GM21526 (cell line): ENCODE results near the gene CXCR5.
"Not testable (repeated sequence)": the region's sequence is repeated elsewhere in the genome, so short reads cannot be mapped to it uniquely, and the experiment has no call there.

ENCODE experiments used
- ATAC-seq: cut with Tn5 transposase; IDR thresholded peaks from one replicate; pipeline ENCODE4 v1.9.1; 2021; ENCODE audit warnings: moderate library complexity; ENCODE audit not compliant: unreplicated experiment, low FRiP score

CXCR5 gene, protein sequence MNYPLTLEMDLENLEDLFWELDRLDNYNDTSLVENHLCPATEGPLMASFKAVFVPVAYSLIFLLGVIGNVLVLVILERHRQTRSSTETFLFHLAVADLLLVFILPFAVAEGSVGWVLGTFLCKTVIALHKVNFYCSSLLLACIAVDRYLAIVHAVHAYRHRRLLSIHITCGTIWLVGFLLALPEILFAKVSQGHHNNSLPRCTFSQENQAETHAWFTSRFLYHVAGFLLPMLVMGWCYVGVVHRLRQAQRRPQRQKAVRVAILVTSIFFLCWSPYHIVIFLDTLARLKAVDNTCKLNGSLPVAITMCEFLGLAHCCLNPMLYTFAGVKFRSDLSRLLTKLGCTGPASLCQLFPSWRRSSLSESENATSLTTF

DNA sequence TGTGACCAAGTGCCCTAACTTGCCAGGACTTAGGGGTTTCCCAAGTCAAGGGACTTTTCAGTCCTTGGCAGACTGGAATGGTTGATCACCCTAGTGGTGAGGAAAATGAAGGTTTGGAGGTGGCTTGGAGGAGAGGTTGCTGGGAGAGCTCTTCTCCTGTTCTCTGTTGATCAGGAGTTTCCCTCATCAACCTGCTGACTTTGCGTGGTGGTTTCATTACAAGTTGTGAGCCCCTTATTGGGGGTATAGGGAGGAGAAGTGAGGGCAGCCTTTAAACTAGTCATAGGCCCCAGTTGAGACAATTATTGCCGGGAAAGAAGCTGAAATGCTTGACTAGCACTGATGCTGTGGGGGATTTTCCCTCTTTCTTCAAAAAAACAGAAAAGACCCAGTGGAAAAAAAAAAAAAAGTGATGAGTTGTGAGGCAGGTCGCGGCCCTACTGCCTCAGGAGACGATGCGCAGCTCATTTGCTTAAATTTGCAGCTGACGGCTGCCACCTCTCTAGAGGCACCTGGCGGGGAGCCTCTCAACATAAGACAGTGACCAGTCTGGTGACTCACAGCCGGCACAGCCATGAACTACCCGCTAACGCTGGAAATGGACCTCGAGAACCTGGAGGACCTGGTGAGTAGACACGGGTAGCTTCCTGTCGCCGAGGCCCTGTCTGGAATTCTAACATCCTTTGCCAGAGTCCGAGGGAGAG is at the start of gene CXCR5:
Gene CXCR5, plus strand, starts transcription at position 525 of the 704 bp plus-strand sequence. Its CDS starts 50 bp downstream, at position 575.
- no peak for ATAC-seq

DNA sequence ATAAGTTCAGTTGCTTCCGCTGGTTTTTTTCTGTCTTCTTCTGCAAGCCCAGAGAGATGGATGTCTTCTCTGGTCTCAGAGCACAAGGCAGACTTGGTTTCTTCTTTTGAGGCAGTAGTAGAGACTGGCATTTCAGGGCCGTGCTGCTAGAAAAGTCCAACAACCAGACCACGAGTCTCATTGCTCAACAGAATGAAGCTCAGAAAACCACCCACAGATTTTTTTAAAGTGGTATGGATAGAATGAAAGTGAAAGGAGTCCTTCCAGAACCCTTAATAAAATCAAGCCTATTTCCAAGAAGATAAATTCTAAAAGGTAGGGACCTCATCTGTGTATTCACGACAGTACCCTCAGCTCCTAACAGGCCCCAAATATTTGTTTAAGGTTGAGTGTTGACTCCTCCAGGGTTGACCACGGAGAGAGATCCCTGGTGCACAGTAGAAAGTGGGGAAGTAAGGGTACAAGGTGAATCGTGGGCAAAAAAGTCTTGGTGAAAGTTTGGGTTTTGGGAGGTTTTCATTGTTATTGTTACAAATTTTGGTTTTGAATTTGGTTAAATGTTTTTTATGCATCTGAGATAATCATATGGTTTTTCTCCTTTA is 49.2 kb upstream of the CXCR5 start:
- no peak for ATAC-seq

DNA sequence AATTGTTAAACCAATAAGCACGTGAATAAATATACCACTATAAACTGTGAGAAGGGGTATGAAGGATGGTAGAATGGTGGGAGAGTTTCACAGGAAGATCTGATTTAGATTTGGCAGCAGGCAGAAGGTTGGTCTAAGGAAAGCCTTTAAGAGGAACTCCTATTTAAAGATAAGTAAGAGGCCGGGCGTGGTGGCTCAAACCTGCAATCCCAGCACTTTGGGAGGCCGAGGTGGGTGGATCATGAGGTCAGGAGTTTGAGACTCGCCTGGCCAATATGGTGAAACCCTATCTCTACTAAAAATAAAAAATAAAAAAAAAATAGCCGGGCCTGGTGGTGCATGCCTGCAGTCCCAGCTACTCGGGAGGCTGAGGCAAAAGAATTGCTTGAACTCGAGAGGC is 45.8 kb upstream of the CXCR5 start:
- ATAC-seq: no peak

DNA sequence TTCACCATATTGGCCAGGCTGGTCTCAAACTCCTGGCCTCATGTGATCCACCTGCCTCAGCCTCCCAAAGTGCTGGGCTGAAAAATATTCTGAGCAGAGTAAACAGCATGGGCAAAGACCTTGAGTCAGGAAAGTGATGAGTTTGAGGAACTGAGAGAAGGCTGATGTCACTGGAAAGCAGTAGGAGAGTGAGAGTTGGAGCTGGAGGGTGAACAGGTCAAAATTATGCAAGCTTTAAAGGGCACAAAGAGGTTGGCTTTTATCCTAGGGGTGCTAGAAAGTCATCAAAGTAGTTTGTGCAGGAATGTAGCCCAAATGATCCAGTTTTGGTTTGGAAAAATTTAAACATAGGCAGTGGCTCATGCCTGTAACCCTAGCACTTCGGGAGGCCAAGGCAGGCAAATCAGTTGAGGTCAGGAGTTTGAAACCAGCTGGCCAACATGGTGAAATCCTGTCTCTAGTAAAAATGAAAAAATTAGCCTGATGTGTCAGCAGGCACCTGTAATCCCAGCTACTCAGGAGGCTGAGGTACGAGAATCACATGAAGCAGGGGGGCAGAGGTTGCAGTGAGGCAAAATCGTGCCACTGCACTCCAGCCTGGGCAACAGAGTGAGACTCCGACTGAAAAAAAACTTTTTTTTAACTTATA is 44.7 kb upstream of the CXCR5 start:
- ATAC-seq: peak; percentile 74

DNA sequence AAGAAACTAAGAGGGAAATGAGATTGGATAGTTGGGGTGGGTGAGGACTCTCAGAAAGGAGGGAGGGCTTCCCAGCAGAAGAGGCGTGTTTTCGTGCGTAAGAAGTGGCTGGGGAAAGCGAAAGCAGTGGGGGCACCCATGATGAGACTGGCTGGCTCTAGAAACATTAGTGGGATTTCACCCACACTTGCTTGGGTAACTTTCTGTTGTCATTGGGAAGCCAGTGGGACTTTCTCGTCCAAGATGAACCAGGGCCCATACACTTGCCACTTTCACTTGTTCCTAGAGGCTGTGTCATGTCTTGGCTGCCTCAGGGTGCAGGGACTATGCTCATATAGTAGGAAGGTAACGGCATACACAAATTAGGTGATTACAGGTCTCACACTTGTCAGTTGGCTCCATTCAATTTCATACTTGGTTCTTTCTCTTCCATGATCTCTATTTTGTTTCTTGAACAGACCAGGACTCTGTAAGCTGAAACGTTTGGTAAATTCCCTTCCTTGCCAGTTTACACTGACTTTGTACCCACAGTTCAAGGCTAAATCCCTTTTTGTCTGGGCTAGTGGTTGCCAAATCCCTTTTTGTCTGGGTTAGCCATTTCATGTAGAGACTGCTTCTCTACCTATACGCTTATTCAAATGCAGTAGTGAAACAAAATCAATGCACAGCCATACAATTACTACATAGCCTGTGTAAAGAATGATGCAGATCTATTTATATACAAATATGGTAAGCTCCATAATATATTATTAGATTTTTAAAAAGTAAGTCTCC is 42.0 kb upstream of the CXCR5 start:
- ATAC-seq: no peak

DNA sequence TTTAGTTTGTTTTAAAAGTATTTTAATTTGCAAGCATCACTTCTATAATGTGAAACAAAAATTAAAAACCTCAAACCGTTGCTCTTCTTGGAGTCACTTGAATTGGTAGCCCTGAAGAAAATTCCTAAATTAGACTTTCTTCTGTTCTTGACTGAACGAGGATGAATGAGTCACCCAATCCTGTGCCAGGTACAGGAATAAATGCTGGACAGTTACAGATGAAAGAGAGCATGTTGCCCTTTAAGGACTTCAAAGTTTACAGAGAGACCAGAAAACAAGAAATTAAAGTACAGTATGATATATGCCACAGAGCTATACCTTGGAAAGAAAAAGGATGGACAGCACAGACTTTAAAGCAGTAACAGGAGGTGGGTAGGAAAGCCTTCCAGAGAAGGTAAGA is 41.3 kb upstream of the CXCR5 start:
- no peak for ATAC-seq

DNA sequence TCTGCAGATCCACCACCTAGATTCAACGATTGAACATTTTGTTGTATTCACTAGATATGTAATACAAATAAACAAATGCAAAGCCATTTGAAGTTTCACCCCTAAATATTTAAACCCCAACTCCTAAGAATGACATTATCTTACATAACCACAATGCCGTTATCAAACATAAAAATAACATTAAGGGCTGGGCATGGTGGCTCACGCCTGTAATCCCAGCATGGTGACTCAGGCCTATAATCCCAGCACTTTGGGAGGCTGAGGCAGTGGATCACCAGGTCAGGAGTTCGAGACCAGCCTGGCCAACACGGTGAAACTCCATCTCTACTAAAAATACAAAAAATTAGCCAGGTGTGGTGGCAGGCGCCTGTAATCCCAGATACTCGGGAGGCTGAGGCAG is 40.8 kb upstream of the CXCR5 start:
- ATAC-seq: not testable (repeated sequence)

DNA sequence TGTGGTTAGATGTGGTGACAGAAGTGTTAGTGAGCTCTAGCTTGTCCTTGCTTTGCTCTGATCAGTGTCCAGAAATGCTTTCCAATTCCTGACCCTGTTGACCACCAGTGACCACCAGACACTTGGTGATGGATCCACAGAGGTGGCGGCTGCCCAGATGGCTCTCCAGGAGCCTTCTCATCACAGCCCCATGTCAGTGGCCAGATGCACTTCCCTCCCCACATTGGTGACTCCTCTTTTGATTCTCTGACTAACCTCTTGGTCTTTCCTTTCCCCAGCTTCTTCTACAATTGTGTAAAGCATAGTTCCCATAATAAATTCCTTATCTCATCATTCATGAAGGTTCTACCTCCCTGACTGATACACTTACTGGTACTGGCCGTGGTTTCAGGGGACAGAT is 40.1 kb upstream of the CXCR5 start:
- ATAC-seq: no peak

DNA sequence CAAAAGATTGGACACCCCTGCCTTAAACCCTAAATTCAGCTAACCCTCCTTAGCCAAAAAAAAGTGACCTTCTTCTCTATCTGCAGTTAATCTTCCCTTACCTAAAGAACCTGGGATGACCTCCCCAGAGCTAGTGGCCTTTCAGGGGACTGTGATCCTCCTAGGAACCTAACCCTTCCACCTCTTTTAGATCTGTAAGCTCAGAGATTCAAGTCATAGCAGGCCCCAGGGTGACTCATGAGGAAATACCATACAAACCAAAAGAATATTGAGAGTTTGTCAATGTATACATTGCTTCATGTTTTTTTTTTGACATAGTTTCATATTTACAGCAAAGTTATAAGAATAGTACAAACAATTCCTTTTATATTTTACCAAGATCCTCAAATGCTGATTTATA is 38.3 kb upstream of the CXCR5 start:
- no peak for ATAC-seq

DNA sequence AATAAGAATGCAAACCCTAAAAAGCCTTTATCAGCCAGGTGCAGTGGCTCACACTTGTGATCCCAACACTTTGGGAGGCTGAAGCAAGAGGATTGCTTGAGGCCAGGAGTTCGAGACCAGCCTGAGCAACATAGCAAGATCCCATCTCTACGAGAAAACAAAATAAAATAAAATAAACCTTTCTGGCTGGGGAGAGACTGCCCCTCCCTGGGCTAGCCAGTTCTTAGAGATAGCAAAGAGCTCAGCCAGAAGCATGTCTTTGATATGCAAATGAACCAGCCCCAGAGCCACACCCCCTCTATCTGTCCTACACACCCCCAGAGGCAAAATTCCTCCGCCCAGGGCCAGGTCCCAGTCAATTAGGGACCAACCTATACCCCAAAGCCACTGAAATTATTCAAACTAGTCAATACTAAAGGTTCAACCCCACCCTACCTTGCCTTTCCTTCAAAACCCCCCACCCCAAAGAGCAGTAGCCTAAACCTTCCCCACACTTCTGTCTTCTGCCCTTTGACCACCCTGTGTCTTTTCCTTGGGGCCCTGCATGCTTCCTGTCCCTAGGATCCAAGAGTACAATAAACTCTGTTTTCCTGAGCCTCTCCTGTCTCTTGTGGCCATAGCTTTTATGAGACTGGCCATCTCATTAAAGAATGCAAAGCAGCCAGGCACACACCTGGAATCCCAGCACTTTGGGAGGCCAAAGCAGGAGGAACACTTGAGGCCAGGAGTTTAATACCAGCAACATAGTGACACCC is 37.3 kb upstream of the CXCR5 start:
- no peak for ATAC-seq

DNA sequence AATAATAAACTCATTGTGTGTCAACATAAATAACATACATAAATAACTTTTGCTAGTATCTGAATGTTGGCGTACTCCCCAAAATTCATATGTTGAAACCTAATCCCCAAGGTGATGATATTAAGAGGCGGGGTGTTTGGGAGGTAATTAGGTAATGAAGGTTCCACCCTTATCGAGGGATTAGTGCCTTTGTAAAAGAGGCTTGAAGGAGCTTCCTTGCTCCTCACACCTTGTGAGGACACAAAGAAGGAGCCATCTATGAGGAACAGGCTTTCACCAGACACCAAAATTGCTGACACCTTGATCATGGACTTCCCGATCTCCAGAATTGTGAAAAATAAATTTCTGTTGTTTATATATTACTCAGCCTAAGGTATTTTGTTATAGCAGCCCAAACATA is 33.9 kb upstream of the CXCR5 start:
- ATAC-seq: no peak

DNA sequence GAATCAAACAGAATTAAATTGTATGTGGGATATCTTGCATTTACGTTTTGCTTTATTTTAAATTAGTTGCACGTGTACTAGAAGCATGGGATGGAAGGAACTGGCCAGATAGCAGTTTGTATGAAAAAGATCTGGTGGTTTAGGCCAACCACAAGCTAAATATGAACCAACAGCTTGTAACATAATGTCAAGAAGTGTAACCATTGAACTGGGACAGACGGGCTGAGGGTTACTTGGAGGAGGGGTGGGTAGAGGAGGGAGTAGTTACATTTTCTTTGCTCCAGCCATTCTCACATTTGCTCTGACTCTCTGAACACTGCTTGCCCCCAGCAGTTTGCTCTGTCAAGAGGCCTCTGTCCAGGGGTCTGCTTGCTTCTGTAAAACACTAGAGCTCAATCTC is 31.7 kb upstream of the CXCR5 start:
- ATAC-seq: peak; percentile 68

DNA sequence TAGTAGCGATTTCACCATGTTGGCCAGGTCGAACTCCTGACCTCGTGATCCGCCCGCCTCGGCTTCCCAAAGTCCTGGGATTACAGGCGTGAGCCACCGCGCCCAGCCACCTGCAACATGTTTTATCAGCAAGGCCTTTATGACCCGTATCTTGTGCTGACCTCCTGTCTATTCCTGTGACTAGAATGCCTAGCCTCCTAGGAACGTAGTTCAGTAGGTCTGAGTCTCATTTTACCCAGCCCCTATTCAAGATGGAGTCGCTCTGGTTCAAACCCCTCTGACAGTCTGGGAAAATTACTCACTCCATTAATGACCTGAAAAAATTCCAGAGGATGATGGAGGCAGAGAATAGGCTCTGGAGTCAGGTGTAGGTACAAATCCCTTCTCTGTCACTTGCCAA is 30.0 kb upstream of the CXCR5 start:
- ATAC-seq: no peak

DNA sequence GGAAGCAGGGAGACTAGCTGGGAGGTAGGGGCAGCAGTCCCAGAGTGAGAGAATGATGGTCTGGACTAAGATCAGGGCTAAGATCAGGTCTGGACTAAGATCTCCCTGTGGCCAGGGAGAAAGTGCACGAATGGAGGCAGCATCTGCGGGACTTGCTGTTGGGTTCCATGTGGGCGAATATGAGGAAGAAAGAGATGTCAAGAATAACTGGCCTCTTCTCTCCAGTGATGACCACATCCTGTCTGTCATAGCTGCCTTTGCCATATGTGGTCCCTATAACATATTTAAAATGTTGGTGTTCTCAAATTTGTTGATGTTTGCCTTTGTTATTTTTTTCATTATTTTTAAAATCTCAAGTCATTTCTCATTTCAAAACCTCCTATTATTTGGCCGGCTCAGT is 27.4 kb upstream of the CXCR5 start:
- ATAC-seq: no peak

DNA sequence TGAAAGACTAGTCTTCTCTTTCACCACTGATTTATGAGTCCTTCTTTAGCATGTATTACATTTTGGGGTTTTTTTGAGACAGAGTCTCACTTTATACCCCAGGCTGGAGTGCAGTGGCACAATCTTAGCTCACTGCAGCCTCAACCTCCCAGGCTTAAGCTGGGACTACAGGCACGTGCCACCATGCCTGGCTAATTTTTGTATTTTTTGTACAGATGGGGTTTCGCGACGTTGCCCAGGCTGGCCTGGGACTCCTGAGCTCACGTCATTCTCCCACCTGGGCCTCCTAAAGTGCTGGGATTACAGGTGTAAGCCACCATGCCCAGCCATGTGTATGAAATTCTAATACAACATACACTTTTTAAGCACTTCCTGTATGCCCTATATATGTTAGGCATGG is 26.3 kb upstream of the CXCR5 start:
- no peak for ATAC-seq

DNA sequence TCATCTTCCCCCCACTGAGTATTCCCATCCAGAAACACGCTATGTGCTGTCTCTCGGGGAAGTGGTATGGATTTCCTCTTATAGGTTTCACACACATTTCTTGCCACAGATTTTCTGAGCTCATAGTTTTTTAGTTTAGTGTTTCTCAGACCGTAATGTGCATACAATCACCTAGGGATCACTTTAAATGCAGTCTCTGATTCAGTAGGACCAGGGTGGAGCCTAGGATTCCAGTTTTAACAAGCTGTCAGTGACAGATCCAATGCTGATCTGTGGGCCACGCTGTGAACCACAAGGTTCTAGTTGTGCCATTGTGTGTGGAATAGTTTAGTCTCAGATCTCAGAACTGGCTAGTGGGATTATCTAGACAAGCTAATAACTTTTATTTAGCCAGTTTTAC is 23.7 kb upstream of the CXCR5 start:
- no peak for ATAC-seq

DNA sequence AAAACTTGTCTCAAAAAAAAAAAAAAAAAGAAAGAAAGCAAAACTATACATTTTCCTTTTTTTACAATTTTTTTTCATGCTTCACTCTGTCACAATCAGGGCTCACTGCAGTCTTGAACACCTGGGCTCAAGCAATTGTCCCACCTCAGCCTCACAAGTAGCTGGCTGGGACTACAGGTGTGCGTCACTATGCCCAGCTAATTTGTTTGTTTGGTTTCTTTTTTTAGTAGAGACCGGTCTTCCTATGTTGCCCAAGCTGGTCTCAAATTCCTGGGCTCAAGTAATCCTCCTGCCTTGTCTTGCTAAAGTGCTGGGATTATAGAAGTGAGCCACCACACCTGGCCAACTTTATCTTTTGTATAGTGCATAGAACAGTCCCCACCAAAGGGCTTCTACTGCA is 15.0 kb upstream of the CXCR5 start:
- ATAC-seq: no peak

DNA sequence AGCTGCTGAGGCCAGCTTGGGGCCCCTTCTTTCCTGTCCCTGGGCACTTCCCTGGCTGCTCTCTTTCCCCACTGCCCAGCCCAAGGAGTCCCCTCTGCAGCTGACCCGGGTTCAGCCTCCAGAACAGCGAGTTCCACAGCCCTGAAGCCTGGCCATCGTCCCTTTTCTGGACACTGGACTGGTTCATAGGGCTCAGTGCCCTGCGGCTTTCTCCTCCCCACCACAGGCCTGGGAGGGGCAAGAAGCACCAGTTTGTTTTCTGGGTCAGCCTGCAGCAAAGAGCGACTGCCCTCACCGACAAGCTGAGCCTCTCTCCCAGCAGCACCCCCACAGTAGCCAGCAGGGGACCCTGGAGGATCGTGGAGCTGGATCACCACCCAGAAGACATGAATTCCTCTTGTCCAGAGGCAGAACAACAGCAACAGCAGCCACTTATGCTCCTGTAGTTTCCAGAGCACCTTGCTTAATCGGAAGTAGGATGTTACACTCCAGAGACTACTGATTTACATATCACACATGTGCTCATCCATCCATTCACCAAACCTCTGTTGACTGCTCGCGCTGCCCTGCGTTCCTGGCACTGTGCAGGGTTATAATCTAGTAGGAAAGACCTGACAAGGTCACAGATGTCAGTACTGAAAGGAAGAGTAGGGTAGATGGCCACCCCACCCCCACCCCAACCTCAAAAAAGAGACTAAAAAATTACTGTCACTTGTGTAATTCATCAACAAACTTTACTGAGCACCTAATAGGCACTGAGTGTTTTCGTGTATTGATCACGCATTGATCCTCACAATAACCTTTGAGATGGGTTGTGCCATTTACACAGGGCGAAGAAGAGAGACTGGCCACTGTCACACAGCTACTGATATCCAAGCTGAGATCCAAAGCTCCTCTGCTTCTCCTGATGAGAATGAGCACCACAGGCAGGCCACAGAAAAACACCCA is 13.0 kb upstream of the CXCR5 start:
- ATAC-seq: no peak

DNA sequence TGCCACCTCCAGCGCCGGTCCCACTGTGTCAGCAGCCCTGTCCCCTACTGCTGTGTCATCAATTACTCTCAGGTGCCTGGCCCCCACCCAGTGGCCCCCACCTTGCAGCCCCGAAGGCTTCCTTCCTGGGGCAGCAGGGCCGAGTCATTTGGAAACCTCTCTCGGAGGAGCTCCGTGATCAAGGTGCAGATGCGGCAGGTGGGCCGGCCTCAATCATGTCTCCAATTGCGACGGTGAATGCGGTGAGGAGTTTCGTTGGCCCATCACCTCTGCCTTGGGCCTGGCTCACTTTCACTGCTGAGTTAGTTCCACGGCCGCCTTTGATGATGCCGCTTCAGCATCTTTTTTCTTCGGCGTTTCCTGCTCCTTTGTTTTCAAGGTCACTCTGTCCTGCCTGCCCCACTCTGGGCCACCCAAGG is 11.3 kb upstream of the CXCR5 start:
- no peak for ATAC-seq
